ENCODE data around the gene CMTM2.
"Not testable (repeated sequence)": the region's sequence is repeated elsewhere in the genome, so short reads cannot be mapped to it uniquely, and the experiment has no call there.

CMTM2 gene

DNA sequence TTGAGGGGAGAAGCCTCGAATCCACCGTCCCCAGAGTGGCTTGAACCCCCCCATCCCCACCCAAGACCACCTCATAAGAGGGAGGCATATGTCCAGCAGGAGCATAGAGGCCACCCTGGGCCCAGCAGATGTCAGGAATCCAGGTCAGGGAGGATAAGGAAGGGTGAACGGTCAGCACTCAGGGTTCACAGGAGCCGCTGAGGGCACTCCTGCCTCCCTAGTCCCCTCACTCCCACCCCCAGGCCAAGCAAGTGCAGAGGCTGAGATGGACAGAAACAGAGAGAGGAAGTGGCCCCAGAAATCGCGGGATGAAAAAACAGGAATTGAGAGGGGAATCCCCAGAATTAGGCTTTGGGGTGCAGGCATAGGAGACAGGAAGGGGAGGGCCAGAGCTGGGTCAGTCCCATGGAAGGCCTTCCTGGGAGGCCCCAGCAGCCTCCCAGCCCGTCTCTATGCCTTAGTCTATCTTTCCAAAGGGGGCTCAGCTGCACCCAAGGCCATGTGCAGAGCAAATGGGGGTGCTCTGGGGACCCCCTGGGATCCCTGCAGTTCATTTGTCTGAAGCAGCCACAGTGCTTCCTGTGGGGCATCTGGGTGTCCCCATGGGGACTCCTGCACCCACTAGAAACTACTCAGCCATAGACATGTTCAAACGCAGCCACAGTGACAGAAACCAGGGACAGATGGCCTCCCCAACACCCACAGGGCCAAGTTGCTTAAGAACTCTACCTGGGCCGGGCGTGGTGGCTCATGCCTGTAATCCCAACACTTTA, 26.9 kb downstream of the CMTM2 start:
- no peak for DNase-seq (ENCODE audit: low spot score)

DNA sequence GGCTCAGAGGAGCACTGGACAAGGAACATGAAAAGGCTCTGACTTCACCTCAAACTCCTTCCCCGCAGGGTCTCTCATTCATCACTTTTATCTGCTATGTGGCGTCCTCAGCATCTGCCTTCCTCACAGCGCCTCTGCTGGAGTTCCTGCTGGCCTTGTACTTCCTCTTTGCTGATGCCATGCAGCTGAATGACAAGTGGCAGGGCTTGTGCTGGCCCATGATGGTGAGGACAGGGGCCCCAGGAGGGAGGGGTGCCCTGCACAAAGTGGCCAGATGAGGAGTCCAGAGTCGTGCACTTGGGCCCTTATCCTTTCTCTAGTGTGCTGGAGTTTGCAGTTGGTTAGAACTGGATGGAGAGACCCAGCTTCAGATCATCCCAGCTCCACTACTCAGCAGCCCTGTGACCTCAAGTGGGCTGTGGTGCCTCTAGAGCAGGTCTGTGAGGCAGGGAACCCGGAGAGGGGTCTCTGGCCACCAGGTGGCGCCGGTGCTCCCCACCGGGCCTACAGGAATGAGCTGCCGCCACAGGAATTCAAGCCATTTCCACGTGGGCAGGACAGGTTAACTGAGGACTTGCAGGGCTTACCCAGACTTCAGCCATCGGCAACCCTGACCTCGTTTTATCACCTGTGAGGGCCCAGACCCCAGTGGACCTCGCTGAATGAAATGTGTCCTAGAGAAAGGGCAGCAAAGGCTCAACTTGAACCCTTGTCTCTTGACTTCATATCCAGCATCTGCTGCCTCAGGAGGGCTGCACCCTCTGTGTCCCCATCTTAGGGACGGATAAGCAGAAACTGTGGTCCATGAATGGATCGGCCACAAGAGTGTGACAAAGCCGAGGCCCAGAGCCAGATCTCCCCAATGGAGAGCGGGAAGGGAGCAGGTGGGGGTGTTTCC, 29.2 kb downstream of the CMTM2 start:
- DNase-seq (ENCODE audit: low spot score): peak; percentile 92

DNA sequence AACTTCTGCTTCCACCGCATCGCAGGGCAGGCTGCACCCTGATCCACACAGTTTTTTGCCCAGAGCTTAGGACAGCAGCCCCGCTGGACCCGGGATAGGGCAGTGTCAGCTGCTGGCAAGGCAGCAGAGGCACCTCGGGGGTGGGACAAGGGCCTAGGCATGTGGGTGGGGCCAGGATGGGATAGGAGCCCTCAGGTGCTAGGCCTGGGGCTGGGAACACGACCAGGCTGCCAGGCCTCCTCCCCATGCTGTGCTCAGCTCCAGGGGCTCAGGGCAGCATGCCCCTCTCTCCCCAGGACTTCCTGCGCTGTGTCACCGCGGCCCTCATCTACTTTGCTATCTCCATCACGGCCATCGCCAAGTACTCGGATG, 29.9 kb downstream of the CMTM2 start:
- DNase-seq (ENCODE audit: low spot score): no peak

DNA sequence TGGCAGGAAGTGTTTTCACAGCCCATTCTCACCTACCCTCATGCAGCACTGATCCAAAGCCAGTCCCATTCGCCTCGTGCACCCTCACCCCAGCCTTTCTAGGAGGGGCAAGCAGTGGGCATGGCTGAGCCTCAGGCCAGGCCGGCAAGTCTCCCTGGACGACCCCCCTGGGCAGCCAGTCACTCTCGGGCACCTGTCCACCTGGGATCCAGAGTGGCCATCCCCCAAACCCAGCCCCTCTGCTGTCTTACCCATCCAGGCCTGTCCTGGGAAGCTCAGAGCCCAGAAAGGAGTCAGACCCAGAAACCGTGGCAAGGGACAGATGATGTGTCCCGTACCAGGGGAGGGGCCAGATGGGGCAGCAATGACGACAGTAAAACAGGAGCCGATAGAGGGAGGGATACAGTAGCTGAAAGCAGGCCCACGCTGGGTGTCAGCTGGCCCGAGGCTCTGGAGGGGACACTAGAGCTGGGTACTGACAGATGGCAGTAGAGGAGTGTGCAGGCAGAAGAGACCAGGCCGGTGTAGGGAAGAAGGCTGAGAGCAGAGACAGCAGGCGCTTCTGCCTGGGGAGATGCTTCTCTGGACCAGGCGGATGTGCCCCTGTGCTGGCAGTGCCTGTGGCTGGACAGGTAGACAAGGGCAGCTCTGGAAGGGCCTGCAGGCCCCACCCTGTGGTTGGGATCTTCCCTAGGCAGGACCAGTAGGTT, 31.0 kb downstream of the CMTM2 start:
- DNase-seq (ENCODE audit: low spot score): no peak

DNA sequence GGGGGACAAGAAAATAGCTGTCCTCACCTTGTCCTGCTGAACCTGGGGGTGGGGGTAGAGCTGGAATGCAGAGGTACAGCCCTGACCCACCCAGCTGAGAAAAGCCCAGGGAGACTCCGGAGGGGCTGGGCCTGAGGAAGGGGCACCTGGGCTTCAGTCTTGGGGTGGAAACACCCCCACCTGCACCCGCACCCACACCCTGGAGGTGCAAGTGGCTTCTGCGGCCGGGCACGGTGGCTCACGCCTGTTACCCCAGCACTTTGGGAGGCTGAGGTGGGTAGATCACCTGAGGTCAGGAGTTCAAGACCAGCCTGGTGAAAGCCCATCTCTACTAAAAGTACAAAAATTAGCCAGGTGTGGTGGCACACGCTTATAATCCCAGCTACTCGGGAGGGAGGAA, 32.6 kb downstream of the CMTM2 start:
- not testable (repeated sequence) for DNase-seq (ENCODE audit: low spot score)

DNA sequence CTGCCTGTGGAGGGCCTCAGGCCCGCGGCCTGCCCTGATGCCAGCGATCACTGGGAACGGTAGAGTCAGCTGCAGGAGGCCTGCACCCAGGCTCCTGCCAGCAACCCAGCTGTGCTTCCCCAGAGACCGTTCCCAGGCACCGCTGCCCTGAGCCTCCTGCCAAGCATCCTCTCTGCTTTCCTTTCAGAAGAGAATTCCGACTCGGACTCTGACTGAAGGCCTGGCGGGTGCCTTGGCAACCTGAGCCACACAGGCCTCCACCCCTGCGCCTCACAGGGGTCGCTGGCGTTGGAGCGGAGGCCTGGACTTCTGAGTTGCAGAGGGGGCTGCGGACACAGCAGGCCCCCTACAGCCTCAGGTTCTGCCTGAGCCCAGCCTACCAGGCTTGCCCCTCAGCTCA, 33.2 kb downstream of the CMTM2 start:
- no peak for DNase-seq (ENCODE audit: low spot score)

DNA sequence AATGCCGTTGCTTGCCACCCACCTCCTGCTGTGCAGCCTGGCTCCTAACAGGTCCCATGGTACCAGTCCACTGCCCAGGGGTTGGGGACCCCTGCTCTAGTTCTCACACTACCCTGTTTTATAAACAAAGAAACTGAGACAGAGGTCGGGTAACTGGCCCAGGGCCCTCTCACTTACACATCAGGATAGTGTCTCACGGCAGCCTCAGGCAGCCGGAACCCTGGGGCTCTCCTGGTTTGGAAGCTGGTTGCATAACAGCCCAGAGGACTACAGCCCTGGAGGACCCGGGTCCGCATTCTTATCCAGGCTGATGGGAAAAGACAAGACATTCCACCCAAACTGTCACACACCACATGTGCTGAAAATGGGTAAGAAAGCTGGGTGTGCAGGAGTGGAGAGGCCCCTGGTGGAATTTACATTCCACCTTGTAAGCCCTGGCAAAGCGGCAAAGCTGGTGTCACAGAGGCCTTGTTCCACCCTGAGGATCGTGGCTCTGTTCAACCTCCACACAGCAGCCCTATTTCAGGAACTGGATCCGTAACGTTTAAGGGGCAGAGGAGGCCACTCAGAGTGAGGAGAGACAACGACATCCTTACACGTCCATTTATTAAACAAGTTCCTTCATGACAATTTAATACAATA, 35.0 kb downstream of the CMTM2 start:
- DNase-seq (ENCODE audit: low spot score): no peak

DNA sequence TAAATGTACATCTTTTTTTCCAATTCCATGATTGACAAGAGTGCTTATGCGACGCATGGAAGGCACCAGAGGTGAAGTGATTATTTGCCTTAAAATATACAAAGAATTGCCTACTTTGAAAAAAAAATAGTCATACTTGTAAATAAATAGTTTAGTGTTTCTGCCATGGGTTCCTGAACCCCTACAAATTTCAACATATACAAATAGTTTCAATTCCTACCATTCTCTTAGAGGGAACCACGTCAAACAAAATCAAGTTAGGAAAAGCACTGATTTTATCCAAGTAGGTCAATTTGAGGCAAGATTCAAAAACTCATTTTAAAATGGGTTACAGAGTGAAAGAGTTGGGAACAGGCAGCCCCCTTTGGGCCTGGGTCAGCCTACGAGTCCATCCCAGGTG, 36.9 kb downstream of the CMTM2 start:
- no peak for DNase-seq (ENCODE audit: low spot score)

DNA sequence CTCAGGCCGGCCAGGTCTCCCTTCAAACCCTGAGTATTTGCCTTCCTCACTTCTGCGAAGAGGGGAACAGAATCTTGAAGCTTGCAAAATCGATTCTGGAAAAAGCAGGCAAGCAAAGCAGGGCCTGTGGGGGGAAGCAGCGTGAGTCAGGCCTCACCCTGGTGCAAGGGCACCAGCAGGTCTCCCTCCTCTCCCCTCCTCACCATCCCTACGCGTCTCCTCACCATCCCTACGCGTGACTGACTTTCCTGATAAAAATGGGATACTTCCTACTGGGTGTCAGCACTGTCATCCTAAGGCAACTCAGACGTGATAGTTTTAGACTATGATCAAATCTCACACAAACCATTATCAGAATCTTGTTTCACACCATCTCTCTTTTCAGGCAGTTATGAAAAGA, 37.3 kb downstream of the CMTM2 start:
- DNase-seq (ENCODE audit: low spot score): no peak

DNA sequence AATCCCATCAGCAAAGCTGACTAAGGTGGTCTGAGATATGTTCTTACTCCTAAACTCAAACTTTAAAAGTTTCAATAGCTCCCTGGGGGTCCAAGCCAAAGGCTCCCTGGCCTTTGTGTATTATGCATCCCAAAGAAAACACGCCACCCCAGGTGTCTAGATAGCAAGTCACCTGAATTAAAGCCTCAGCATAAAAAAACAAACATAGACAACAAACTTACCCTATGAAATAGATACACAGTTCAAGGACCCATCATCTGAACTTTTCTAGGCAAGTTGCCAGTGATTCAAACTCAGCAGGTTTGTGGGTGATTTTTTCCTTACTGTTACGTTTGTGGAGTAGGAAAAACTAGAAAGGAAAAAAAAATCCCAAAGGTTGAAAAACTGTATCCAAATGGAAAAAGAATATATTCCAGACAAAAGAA, 37.8 kb downstream of the CMTM2 start:
- DNase-seq (ENCODE audit: low spot score): no peak

DNA sequence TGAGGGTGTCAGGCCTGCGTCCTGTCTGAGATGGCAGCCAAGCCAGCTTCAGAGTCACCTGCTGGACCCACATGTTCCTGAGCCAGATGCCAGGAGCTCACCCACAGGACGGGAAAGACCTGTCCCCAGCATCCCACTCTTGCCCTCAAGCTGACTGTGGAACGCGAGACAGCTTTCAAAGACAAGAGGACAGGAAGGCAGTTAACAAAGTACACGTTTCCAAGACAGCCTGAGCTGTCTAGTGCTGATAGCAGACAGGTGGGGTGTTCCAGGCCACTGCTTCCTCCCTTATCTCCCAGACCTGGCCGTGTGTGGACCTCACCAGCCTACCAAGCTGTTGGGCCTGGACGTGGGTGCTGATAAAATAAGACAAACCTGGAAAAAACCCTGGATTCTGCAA, 38.5 kb downstream of the CMTM2 start:
- no peak for DNase-seq (ENCODE audit: low spot score)

DNA sequence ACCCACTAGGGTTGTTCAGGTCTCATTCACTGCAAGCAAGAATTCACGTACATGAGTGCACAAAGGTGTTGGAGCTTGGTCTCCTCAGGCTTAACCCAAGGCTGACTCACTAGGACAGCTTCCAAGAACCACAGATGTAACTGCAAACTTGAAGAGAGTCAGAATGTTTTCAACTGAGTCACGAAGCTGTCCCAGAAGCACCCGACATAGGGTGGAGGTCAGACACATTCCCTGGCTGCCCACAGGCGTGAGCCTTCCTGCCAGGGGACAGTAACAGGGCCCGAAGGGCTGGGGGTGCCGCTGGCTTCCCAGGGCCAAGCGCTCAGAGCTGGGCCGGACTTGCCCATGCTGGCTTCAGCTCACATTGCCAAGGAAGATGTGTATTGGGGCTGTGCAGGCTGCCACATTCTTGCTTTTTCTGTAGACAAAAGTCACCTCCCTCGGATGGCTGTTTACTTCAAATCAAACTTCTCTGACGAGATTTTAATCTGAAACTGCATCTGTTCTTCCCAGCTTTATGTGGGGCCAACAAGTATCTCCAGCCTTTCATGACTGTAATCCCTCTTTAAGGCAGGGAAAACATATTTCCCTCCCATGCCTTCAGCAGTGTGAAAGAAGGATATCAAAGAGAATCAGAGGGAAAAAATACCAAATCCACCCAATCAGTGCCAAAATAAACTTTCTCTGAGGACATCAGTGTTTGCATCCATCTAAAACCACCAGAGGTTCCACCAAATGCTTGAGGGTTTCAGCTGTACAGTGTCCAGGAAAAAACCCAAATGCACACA, 39.5 kb downstream of the CMTM2 start:
- no peak for DNase-seq (ENCODE audit: low spot score)

DNA sequence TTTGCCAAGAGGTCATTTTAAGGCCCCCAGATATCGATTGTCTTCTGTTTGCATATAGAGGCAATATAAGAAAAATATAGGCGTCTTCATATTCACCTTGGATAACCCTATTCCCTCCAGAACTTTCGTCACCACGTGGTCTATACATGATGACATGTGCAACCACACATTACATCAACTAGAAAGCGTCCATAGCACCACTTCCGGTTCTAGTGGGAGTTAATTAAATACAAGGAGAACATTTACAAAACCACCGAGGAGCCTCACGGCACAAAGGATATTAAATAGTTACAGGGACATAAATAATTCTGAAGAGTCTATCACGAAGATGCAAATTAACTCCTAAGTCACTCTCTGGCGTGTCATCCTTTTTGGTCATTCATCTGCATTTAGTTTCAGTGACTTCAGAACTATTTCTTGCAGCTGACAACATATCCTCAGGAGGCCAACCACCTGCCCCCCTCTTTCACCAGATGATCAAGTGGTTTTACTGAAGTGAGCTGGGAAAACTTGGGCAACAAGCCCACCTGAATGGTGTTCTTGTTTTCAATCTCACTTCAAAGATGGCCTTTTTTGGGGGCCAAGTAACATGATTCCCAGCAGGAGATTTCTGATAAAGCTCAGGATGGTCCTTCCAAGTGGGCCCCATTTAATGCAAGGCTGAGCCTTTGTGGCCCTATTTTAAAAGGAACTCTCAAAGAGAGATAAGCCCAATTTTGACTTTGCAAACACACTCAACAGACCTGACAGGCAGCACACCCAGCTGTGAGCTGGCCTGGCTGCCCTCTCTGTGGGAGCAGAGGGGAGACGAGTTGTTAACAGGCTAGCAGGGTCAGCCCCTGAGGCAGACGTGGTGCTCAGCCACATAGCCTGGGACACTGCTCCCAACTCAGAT, 40.5 kb downstream of the CMTM2 start:
- no peak for DNase-seq (ENCODE audit: low spot score)

DNA sequence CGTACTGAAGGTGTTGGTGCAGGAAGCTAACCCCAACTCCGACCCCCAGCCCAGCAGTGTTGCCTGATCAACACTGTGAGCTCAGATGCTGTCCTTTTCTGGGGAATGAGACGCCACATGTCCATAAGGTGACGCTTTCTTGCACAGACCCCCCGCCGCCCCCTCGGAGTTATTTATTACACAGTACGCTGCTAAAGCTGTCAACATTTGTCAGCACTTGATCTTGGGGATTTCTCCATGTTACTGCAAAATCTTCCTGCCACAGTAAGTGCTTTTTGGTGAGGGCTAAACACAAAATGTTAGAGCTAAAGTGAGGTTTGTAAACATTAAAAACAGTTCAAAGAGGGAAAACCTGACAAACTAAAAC, 41.1 kb downstream of the CMTM2 start:
- DNase-seq (ENCODE audit: low spot score): no peak

DNA sequence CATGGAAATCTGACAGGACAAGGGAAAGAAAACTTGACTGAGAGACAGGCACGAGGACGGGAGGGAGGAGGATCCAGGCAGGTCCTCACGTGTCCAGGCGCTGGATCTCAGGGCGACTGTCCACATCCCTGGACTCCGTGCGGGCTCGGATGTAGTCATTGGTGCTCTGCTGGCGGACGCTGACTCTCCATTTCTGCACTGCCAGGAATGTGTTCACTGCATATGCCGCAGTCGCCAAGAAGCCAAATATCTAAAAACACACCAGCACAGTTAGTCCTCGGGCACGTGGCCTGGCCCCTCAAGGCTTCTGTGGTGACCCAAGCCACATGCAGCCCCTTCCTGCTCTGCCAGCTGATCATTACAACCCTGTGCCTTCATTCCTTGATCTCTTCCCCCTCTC, 42.7 kb downstream of the CMTM2 start:
- no peak for DNase-seq (ENCODE audit: low spot score)

DNA sequence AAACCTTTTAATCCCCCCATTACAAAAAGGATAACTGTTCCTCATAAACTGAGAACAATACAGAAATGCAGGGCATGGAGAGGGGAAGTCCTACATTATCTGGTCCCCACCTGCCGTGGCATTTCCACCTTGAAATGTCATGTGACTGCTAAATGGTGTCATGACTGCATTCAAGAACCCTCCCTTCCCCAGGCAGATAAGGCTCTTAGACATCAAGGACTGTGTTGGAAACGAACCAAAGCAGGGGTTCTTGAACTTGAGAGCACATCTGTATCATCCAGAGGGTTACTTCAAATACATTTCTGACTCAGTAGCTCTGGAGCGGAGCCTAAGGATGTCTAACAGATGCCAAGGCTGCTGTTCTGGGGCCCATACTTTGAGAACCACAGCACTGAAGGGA, 43.6 kb downstream of the CMTM2 start:
- no peak for DNase-seq (ENCODE audit: low spot score)

DNA sequence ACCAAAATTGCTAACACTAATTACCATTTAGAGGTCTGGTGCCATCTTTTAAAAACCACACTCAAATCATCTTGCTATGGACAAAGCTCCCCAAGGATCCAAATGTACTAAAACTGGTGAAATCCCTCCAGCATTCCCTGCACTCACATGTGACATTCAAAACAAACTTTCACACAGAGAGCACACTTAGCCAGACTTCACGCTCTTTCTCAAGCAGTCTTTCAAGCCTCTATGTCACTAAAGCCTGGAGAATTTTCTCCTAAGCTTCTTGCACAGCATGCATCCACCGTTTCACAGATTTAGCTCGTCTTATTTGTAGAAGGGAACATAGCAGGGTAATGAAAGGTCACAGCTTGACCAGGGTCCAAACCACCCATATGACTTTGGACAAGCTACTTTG, 44.5 kb downstream of the CMTM2 start:
- no peak for DNase-seq (ENCODE audit: low spot score)

DNA sequence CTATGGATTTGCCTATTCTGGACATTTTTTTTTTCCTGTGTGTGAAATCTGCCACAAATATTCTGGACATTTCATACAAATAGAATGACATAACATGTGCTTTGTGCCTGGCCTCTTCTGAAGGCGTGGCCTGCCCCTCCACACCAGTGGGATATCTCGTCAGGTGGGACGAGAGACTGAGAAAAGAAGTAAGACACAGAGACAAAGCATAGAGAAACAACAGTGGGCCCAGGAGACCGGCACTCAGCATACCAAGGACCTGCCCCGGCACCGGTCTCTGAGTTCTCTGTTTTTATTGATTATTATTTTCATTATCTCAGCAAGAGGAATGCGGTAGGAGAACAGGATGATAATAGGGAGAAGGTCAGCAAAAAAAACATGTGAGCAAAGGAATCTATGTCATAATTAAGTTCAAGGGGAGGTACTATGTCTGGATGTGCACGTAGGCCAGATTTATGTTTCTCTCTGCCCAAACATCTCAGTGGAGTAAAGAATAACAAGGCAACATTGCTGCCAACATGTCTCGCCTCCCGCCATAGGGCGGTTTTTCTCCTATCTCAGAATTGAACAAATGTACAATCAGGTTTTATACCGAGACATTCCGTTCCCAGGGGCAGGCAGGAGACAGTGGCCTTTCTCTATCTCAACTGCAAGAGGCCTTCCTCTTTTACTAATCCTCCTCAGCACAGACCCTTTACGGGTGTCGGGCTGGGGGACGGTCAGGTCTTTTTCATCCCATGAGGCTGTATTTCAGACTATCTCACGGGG, 48.5 kb downstream of the CMTM2 start:
- not testable (repeated sequence) for DNase-seq (ENCODE audit: low spot score)

DNA sequence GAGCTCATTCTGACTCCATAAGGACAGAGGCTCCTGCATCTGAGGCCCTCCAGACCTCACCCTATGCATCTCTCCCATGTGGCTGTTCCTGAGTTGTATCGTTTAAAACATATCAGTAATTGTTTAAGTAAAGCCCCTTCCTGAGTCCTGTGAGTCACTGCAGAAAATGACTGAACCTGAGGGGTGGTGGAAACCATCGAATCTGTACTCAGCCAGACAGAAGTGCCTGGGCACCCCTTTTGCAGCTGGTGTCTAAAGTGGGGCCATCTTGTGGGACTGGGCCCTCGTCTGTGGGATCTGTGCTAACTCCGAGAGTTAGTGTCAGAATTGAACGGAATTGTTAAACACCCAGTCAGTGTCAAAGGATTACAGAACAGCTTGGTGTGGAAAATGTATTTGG, 50.6 kb downstream of the CMTM2 start:
- no peak for DNase-seq (ENCODE audit: low spot score)
